Kidney (tissue), 14 donors: ENCODE measurements around the gene ADARB2. TPM values are rescaled to one million over a fixed set of nuclear protein-coding genes. Genes with fewer than 3 reads are reported as not detected.

ENCODE experiments used
- DNase-seq, 5 donors: peaks; one replicate each; pipeline ENCODE4 v3.0.0-alpha.2; 2013 to 2020
- FAIRE-seq: peaks from 2 replicates; lab custom pipeline; 2012; peaks lifted over from hg19 to GRCh38; lab: Jason Lieb, UNC
- H3K27ac ChIP-seq, 2 donors: one replicate each; pipeline ENCODE4 v1.7.0; 2013; ENCODE audit warnings: low read depth in 2 of 2, low read length in 2 of 2, inconsistent platforms in 1 of 2
- H3K27me3 ChIP-seq: one replicate; pipeline ENCODE4 v1.7.1; 2013; ENCODE audit warnings: low read length, inconsistent platforms; ENCODE audit not compliant: control insufficient read depth, insufficient read depth
- H3K36me3 ChIP-seq, 3 donors: one replicate each; pipeline versions ENCODE4 v1.7.0 to v1.7.1; 2013; ENCODE audit warnings: low read length in 3 of 3, control low read depth in 1 of 3, inconsistent platforms in 1 of 3; ENCODE audit not compliant: insufficient read depth in 3 of 3, control insufficient read depth in 2 of 3
- H3K4me1 ChIP-seq, 3 donors: one replicate each; pipeline versions ENCODE4 v1.7.0 to v1.7.1; 2013; ENCODE audit warnings: low read length in 3 of 3, inconsistent platforms in 1 of 3, low read depth in 1 of 3; ENCODE audit not compliant: control insufficient read depth in 2 of 3, insufficient read depth in 2 of 3
- H3K4me3 ChIP-seq, 3 donors: one replicate each; pipeline versions ENCODE4 v1.7.0 to v1.8.1; 2013; ENCODE audit warnings: low read length in 3 of 3, control low read depth in 1 of 3, inconsistent platforms in 1 of 3
- H3K9ac ChIP-seq, 3 donors: one replicate each; pipeline versions ENCODE4 v1.7.0 to v1.7.1; 2013; ENCODE audit warnings: low read length in 3 of 3, control low read depth in 1 of 3, inconsistent platforms in 1 of 3
- H3K9me3 ChIP-seq, 3 donors: one replicate each; pipeline versions ENCODE4 v1.7.0 to v1.7.1; 2013; ENCODE audit warnings: low read length in 3 of 3, control low read depth in 1 of 3, inconsistent platforms in 1 of 3; ENCODE audit not compliant: control insufficient read depth in 2 of 3, insufficient read depth in 1 of 3
- CTCF ChIP-seq: IDR thresholded peaks from 3 replicates; pipeline ENCODE4 v1.5.1; 2012; ENCODE audit warnings: mild to moderate bottlenecking, moderate library complexity, borderline replicate concordance; ENCODE audit not compliant: insufficient read depth; ENCODE audit errors: extremely low read depth
- intact Hi-C: fragments of 100-400 bp; cut with DNase I; formaldehyde crosslinking; loops from one replicate; pipeline ENCODE4 v1.11.1; 2022
- polyA plus RNA-seq: library from polyadenylated mRNA; stranded (reverse); fragments of 350-450 nt; fragmentation: Illumina TruSeq; extraction: RNeasy Lipid Tissue Mini Kit (QIAGEN cat#74804); gene quantifications from one replicate; pipeline ENCODE4 v1.2.3, GENCODE V29; 2014; ENCODE audit warnings: low read depth, low replicate concordance; ENCODE audit not compliant: insufficient read depth
- total RNA-seq: library from RNA; stranded (reverse); fragmentation: NEBNext Ultra II Directional; extraction: Animal tissue kit (Norgen Biotek cat#: 25700); gene quantifications from one replicate; pipeline ENCODE4 v1.2.1, GENCODE V29; 2021
- donor health status: control.
- donor health status: control.
- donor health status: control.
- donor health status: control.
- donor health status: control.
- donor health status: DM: yes; HTN: yes; CAD: no.
- donor health status: Normal renal cell carcinoma (clear cell type).

The ADARB2 gene
- total and polyA plus RNA-seq, 2 donors from 2014 or later, result 1.0 to 1.3 TPM

- FAIRE-seq (no peak), DNase-seq (no peak)
- no peaks in the 10 kb centered on the region for H3K9me3 ChIP-seq
- H3K4me3 ChIP-seq, result no peak overlapping the region
- intact Hi-C loops, result no loop called here
- H3K9ac ChIP-seq, result no peak overlapping the region
- no peaks in the 10 kb centered on the region for H3K4me1 ChIP-seq
- no peak for TF ChIP-seq CTCF
- no peaks in the 10 kb centered on the region for H3K36me3 ChIP-seq
- peaks cover under 1% of the 10 kb centered on the region for H3K27me3 ChIP-seq
- no peak overlapping the region for H3K27ac ChIP-seq
These were observed 134.1 kb downstream of the ADARB2 start for GRCh38 chr10:1603181-1603580.

GRCh38 chr10:1602037-1602484 is 135.3 kb downstream of the ADARB2 start:
- DNase-seq, result peak in 1 of 5 donors; percentile 11
- peaks cover 0 to 2% (median 0%) of the 10 kb centered on the region in 3 donors for H3K9me3 ChIP-seq
- no peaks in the 10 kb centered on the region for H3K36me3 ChIP-seq
- no peak overlapping the region for H3K4me3 ChIP-seq
- TF ChIP-seq CTCF, result no peak
- no peaks in the 10 kb centered on the region for H3K27me3 ChIP-seq
- H3K4me1 ChIP-seq, result no peaks in the 10 kb centered on the region
- FAIRE-seq, result no peak
- H3K27ac ChIP-seq, result no peak overlapping the region
- intact Hi-C loops, result no loop called here
- H3K9ac ChIP-seq, result no peak overlapping the region

GRCh38 chr10:1601406-1601805 is 135.9 kb downstream of the ADARB2 start:
- H3K9ac ChIP-seq, result no peak overlapping the region
- H3K27me3 ChIP-seq, result no peaks in the 10 kb centered on the region
- no peak overlapping the region for H3K27ac ChIP-seq
- peaks cover 0 to 2% (median 0%) of the 10 kb centered on the region in 3 donors for H3K9me3 ChIP-seq
- DNase-seq, result peak in 1 of 5 donors; percentile 9
- H3K36me3 ChIP-seq, result no peaks in the 10 kb centered on the region
- TF ChIP-seq CTCF, result no peak
- intact Hi-C loops, result no loop called here
- no peaks in the 10 kb centered on the region for H3K4me1 ChIP-seq
- H3K4me3 ChIP-seq, result no peak overlapping the region
- no peak for FAIRE-seq

GRCh38 chr10:1600861-1601260 is 136.5 kb downstream of the ADARB2 start:
- H3K4me3 ChIP-seq, result no peak overlapping the region
- peaks cover 0 to 2% (median 0%) of the 10 kb centered on the region in 3 donors for H3K9me3 ChIP-seq
- no peak for TF ChIP-seq CTCF
- no peaks in the 10 kb centered on the region for H3K27me3 ChIP-seq
- H3K36me3 ChIP-seq, result no peaks in the 10 kb centered on the region
- FAIRE-seq (no peak), DNase-seq (no peak)
- H3K27ac ChIP-seq, result no peak overlapping the region
- H3K9ac ChIP-seq, result no peak overlapping the region
- H3K4me1 ChIP-seq, result no peaks in the 10 kb centered on the region
- intact Hi-C loops, result no loop called here
